Esophagus muscularis mucosa (tissue), 4 donors: ENCODE results near the gene FNTB.

Source experiments
- EP300 ChIP-seq: sonication (generic); formaldehyde crosslinking; IDR thresholded peaks from one replicate; pipeline ENCODE4 v1.6.1; 2017; ENCODE audit warnings: antibody characterized with exemption
- POLR2A ChIP-seq: fragments of 450-650 bp; IDR thresholded peaks from one replicate; pipeline ENCODE4 v1.6.1; 2017; ENCODE audit warnings: antibody characterized with exemption, moderate library complexity, mild to moderate bottlenecking, low read depth
- POLR2AphosphoS5 ChIP-seq, 2 donors: sonication (generic); formaldehyde crosslinking; IDR thresholded peaks; one replicate each; pipeline ENCODE4 v1.6.1; 2017; ENCODE audit warnings: antibody characterized with exemption in 2 of 2
- TF ChIP-seq, protein P1 (sequence below), 3 experiments: fragments of 200-600 bp in 2 of 3; fragments of 450-650 bp in 1 of 3; sonication (generic) in 2 of 3; IDR thresholded peaks; one replicate each; pipeline ENCODE4 v1.5.1; 2017 to 2019; ENCODE audit warnings: antibody characterized with exemption in 3 of 3, mild to moderate bottlenecking in 2 of 3, moderate library complexity in 1 of 3

DNA sequence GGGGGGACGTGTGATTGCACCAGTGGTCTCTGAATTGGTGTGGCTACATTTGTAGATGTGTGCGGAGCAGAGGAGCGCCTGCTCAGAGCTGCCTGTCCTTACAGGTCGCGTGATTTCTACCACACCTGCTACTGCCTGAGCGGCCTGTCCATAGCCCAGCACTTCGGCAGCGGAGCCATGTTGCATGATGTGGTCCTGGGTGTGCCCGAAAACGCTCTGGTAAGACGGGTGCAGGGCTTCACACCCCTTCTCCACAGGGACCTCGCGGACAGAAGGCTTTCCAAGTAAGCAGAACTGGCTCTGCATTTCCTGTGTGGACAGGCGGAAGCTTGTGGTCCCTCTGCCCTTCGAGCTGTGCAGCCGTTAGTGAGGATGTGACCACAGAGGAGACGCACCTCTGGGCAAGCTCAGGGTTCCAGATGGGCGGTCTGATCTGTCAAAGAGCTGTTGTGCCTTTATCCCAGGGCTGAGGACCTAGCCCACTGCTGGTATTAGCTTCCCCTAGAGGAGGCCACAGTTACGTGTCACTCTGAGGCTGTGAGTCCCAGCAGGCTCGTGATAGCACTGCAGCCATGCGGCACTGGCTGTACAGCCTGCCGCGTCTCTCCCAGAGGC, 67.9 kb downstream of the FNTB start:
- TF ChIP-seq POLR2AphosphoS5 (IDR thresholded peaks at IDR 0.05): no peak
- TF ChIP-seq, protein P1, sequence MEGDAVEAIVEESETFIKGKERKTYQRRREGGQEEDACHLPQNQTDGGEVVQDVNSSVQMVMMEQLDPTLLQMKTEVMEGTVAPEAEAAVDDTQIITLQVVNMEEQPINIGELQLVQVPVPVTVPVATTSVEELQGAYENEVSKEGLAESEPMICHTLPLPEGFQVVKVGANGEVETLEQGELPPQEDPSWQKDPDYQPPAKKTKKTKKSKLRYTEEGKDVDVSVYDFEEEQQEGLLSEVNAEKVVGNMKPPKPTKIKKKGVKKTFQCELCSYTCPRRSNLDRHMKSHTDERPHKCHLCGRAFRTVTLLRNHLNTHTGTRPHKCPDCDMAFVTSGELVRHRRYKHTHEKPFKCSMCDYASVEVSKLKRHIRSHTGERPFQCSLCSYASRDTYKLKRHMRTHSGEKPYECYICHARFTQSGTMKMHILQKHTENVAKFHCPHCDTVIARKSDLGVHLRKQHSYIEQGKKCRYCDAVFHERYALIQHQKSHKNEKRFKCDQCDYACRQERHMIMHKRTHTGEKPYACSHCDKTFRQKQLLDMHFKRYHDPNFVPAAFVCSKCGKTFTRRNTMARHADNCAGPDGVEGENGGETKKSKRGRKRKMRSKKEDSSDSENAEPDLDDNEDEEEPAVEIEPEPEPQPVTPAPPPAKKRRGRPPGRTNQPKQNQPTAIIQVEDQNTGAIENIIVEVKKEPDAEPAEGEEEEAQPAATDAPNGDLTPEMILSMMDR (IDR thresholded peaks at IDR 0.05): no peak
- no peak for TF ChIP-seq POLR2A
- TF ChIP-seq EP300: no peak
